HG03442 (cell line): ENCODE results near the gene ALDH5A1.

Experiments used
- ATAC-seq: cut with Tn5 transposase; IDR thresholded peaks from one replicate; pipeline ENCODE4 v1.9.1; 2021; ENCODE audit warnings: mild to moderate bottlenecking, moderate library complexity; ENCODE audit not compliant: unreplicated experiment

Gene ALDH5A1

GRCh38 chr6:24564081-24564480, 69.3 kb downstream of the ALDH5A1 start:
- ATAC-seq, result no peak

- no peak for ATAC-seq
Measured at GRCh38 chr6:24565196-24565595, 70.4 kb downstream of the ALDH5A1 start.

GRCh38 chr6:24566020-24566767, 71.4 kb downstream of the ALDH5A1 start:
- ATAC-seq, result no peak

DNA sequence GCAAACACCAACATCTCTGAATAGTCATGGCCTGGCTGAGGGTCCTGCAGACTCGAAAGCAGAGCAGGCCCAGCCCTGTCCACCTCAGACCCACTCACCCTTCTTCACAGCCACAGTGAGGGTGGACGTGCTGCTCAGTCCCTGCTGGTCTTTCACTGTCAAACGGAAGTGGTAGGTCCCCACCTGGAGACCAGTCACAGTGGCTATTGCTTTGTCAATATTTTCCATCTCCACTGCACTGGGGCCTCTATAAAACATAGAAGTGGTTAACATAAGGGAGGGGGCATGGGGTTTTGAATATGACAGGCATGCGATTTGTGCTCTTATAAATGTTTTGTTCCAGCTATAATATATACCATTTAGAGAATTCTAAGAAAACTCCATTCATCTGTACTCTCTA, 73.9 kb downstream of the ALDH5A1 start:
- ATAC-seq, result no peak

- ATAC-seq, result no peak
Measured at GRCh38 chr6:24569811-24570210, 75.0 kb downstream of the ALDH5A1 start.

GRCh38 chr6:24571361-24571760, 76.6 kb downstream of the ALDH5A1 start:
- no peak for ATAC-seq

GRCh38 chr6:24574809-24575208, 80.0 kb downstream of the ALDH5A1 start:
- ATAC-seq, result peak; percentile 91

- ATAC-seq, result no peak
Measured at GRCh38 chr6:24576447-24576846, 81.7 kb downstream of the ALDH5A1 start.

DNA sequence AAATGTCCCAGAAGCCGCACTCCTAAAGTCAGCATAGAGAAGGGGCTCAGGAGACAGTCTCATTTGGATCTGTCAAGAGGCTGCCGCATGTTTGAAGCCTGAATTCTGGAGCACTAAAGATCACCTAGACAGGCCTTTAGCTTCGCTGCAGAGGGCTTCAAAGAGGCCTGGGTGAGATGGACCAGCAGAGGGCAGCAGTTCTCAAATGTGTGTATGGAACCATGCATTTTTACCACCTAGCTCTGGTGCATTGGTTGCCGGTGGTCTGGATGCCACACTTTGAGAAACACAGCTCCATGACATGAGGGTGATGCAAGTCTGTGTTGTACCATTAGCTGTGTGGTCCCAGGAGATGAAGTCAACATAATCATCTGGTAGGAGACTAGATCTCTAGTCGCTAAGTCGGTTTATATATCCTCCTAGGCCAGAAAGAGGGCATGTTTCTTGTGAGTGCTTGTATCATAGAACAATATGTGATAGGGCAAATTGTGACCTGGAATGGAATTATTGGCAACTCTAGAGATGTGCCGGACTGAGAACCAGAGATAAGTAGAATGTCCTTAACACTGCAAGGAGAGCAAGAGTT, 86.4 kb downstream of the ALDH5A1 start:
- ATAC-seq, result no peak

- ATAC-seq, result peak; percentile 74
Measured at GRCh38 chr6:24583463-24584381, 89.0 kb downstream of the ALDH5A1 start.

DNA sequence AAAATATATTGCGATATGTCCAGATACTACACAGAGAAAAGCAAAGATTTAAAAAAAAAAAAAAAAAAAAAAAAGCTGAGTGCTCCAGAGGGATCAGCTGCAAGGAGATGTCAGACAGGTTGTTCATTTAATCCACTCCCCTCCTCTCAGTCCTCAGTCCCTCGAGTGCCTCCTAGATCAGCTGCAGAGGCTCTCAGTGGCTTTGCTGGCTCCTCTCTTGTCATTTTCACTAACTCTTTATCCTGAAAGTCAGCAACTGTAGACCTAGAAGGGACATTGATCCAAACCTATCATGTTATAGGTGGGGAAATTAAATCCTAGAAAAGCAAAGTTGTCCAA, 89.6 kb downstream of the ALDH5A1 start:
- ATAC-seq, result no peak
